T47D (cell line): ENCODE results near the gene MPC2.
A peak's percentile ranks its signal among the peaks of the same experiment; 100 is the strongest.
"Not testable (repeated sequence)": the region's sequence is repeated elsewhere in the genome, so short reads cannot be mapped to it uniquely, and the experiment has no call there.

Experiments used
- DNase-seq, 2 experiments: peaks; one replicate each; pipeline versions ENCODE4 v3.0.0 to v3.0.0-alpha.2; 2011 to 2012; ENCODE audit warnings: low read depth in 1 of 2, low spot score in 1 of 2
- JUND ChIP-seq: IDR thresholded peaks from 2 replicates; pipeline ENCODE4 v1.6.1; 2012; ENCODE audit warnings: low read depth
- in situ Hi-C: cut with HindIII; loops from 2 replicates; pipeline ENCODE4 v1.10.0; 2016; ENCODE audit warnings: low sequenced_read_pairs, low pct_unique_long_range_greater_than_20kb

MPC2 gene

DNA sequence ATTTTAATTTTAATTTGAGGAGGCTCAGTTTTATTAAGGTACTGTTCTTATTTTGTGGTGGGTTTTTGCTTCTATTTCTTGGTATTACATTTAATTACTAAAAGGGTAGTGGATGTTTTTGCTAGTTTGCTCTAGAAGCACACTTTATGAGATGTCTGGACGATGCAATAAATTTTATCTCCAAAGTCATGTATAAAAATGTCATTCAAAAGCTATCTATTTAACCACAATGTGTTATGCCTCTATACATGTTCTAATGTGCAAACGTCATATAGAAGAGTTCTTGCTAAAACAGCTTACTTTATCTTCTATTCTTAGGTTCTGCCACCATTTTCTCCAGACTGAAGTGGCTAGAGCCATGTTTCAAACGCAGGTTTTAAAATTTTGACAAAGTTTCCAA, 12.9 kb upstream of the MPC2 start:
- TF ChIP-seq JUND: no peak

DNA sequence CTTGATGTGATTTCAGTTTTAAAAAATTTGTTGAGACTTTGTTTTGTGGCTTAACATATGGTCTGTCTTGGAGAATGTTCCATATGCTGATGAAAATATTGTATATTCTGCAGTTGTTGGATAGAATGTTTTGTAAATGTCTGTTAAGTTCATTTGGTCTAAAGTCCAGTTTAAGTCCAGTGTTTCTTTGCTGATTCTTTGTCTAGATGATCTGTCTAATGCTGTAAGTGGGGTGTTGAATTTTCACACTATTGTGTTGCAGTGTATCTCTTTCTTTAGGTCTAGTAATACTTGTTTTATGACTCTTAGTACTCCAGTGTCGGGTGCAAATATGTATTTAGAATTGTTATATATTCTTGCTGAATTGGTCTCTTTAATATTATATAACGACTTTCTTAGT, 10.9 kb upstream of the MPC2 start:
- in situ Hi-C loops: no loop called here
- DNase-seq: no peak

More for the DNA sequence above, 12.9 kb upstream of the MPC2 start:
- DNase-seq: no peak
- in situ Hi-C loops: no loop called here

DNA sequence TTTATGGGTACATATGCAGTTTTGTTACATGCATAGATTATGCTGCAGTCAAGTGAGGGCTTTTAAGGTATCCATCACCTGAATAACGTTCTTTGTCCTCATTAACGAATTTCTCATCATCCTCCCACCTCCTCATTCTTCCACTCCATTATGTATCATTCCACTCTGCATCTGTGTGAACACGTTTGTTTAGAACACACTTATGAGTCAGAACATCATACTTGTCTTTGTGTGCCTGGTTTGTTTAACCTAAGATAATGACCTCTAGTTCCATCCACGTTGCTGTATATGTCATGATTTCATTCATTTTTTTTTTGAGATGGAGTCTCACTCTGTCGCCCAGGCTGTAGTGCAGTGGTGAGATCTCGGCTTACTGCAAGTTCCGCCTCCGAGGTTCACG, 6.7 kb upstream of the MPC2 start:
- no peak for DNase-seq
- TF ChIP-seq JUND: no peak
- in situ Hi-C loops: no loop called here

More for the DNA sequence above, 10.9 kb upstream of the MPC2 start:
- no peak for TF ChIP-seq JUND

DNA sequence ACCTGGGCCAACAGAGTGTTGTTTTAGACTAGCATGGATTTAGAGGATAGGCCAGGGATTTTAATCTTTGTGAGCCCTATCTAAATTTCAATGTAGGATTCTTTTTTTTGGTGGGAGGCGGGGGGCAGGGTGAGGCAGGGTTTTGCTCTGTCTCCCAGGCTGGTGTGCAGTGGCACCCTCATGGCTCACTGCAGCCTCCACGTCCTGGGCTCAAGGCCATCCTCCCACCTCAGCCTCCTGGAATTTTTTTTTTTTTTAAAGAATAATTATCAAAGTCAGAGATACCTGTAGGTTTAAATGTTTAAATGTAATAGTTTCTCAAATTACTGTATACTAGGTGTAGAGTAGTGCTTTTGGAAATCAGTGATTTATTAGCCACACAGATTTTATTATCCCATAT, 3.4 kb upstream of the MPC2 start:
- no peak for DNase-seq
- in situ Hi-C loops: no loop called here
- TF ChIP-seq JUND: no peak

DNA sequence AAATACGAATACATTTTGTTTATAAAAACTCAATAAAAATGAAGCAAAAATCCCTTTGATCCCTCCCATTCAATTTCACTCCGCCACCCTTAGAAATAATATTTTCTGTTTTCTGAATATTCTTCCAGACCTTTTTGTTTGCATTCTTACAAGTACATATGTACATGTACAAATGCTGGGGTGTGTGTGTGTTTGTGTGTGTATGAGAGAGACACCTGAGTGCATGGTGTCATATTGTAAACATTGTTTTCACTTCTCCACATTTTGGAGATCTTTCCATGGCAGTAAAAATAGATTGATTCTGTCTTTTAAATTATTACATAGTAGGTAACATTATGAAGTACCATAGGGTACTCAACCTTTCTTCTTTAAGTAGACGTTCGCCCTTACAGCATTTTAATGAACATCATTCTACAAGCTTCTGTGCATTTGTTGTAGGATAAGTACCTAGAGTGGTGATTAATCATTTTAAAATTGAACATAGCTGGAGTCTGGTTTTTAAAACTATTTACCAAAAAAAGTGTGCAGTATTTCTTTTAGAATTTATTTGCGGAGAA, 1.3 kb upstream of the MPC2 start:
- in situ Hi-C loops: no loop called here
- DNase-seq: peak in 1 of 2 experiments; percentile 18
- no peak for TF ChIP-seq JUND

DNA sequence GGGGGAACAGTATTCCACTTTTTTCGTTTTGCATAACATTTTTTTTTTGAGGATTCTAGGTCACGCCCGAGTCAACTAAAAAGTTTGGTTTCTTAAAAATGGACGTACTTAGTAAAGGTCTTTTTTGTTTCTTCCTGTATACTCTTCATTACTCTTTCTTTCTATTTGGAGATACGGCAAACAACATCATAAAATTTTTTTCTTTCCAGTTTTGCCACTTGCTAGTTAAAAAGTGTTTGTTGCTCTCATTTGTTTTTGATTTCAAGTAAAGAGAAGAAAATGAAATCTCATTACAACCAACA, 788 bp upstream of the MPC2 start:
- DNase-seq: no peak
- in situ Hi-C loops: no loop called here
- no peak for TF ChIP-seq JUND

DNA sequence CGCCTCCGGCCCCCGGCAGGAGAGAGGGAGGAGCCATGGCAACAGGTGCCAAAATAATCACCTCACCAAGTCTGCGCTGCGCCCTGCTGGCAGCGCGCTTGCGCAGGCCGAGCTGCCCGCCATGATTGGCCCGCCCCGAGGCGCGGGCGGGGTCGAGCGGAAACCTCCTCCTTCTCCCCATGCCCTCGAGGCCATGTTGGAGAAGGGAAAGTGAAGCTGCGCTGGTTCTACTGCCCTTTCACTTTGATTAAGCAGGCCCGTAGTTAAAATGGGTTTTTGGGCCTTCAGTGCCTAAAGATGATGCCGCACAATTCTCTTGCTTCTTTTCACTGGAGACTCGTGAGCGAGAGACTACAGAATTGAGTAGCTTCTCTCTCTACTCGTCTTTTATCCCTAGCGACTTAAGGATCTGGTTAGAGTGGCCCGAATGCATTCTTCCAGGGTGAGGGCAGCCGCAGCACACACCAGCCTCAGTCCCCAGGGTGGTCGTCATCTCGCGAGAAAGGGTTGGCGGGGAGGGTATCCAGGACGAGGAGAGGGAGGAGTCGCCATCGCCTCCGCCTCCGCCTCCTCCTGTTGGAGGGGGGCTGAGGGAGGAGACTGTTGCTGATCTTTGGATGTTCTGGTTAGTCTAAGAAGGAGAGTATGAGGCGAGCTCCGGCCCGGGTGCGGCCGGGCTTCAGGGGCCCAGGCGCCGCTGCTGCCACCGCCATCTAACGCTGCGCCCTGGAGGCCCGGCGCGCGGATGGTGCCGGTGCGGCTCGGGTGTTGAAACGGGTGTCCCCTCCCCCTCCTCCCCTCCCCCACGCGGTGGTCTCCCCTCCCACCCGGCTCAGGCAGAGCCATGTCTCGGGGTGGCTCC, 573 bp downstream of the MPC2 start, which contains the start of gene DCAF6:
Gene DCAF6, plus strand, starts transcription at position 616 of the 862 bp plus-strand sequence. Its CDS starts 229 bp downstream, at position 845.
- no peak for TF ChIP-seq JUND
- peak; percentile 98 to 99 for DNase-seq
- in situ Hi-C loops: no loop called here

DNA sequence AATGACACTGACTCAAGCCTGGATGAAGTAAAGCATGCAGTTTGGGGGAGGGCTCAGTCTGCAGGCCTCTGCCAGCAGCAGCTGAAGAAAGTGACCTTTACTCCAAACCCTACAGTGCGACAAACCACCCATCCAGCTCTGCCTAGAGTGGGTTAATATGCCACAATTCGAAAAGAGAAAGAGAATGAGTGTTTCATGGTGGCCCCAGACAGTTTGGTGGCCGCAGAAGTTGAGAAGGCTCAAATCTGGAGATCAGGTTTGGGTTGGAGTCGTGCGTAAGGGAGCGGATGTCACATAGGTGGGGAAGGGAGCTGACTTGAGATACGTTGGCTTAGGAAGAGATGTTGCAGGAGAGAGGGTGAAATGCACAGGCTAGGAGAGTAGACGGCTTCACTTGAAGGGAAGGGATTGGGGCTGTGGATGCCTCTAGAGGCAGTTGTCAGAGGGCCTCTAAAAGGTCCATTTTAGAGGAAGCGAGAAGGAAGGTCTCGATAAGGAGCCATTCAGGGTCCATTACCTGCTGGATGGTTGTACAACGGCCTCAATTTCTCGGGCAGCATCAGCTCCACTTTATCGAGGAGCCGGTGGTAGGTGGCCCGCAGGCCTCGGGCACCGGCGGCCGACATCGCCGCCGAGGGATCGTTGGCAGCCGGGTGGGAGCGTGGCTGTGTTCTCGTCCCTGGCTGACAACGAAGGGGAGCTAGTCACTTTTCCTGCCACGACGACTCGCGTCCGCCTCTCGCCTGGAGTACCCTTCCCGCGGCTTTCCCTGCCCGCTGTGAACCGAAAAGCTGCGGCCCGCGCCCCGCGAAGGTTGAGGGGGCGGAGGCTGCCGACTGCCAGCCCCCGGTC, 1.4 kb downstream of the MPC2 start:
- DNase-seq: peak; percentile 33 to 58
- in situ Hi-C loops: no loop called here
- no peak for TF ChIP-seq JUND

DNA sequence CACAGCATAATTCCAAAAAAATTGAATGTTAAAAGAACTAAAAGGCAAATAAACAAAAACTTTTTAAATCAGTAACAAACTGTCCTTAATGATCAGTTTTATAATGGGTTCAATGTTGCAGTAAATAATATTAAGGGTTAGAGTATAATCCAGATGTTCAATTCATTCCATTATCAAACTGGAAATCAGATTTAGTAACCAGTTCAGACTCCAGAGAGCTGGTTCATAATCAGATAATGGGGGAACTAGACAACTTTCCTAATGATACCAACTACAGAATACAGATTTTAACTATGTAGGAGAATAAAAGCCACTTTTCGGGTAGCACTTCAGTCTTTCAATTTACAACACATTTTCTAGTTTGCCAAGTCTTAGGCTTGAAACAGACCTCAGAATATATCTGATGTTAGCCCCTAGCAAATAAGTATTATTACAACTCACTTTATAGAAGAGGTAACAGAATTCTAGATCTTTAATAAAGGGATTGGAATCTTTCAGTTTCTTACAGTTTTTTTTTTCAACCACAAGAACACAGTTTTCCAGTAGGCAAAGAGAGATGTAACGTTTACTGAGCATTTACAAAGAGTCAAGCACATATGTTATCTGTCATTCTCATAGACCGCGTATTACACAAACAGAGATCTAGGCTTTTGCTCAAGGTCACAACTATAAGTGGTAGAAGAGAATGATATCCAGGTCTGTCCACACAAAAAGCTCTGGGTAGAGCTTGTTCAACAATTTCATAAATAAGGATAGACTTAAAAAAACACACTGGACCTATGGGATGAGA, 2.3 kb downstream of the MPC2 start:
- in situ Hi-C loops: no loop called here
- no peak for TF ChIP-seq JUND
- no peak for DNase-seq

DNA sequence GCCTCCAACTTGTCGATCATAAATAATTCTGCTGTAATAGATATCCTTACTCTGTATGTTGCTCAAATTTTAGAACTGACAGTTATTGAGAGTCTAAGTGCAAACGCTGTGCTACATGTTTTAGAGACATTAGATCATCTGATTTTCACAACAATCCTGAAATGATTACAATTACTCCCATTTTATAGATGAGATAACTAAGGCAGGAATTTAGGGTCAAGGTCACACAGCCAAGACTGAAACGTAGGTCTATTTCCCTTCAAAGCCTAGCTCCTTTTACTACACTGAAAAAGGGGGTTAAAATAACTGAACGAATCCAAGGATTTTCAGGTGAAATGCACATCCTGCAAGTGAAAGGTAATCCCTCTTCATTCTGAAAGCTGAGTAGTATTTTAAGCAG, 3.1 kb downstream of the MPC2 start:
- TF ChIP-seq JUND: no peak
- no peak for DNase-seq
- in situ Hi-C loops: no loop called here

DNA sequence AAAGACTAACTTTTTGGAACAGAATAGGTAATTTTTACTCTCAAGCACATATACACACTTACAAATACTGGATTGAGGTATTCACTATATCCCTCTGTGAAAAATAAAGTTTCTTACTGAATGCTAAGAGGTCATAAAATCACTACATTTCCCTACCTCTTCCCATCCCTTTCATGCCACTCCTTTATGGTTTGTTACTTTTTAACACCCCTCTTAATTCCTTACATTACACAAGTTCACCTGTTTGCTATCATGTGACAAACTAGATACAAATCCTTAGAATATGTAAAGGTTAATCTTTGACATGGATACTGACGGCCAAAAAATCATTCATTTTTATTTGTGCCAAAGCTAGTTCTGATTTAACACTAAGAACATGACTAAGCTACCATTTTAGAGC, 7.1 kb downstream of the MPC2 start:
- in situ Hi-C loops: no loop called here
- TF ChIP-seq JUND: no peak
- DNase-seq: no peak

DNA sequence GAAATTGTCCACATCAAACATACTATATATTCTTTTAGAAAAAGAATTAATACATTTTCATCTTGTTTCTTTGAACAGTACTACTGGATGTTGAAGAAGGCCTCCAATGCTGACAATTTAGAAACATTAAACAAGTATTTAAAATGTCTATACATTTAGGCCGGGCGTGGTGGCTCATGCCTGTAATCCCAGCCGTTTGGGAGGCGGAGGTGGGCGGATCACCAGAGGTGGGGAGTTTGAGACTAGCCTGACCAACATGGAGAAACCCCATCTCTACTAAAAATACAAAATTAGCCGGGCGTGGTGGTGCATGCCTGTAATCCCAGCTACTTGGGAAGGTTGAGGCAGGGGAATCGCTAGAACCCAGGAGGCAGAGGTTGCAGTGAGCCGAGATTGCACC, 8.0 kb downstream of the MPC2 start:
- in situ Hi-C loops: not testable (repeated sequence)

DNA sequence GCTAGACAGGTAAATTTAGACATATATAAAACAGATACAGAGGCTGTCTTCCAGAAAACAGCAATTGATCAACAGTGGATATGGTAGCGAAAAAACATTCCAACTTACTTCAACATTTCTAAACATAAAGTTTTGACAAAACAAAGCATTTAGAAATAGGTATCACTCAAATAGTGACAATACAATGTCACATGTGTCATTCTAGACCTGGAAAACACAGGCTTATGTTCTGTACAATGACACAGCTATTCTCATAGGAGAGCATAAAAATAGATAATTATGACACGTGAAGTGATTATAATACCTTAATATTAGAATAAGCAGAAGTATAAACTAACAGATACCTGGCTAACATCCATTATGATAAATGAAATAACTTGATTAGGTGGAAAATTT, 8.4 kb downstream of the MPC2 start:
- in situ Hi-C loops: no loop called here
- TF ChIP-seq JUND: no peak
- DNase-seq: no peak

More for the DNA sequence above, 8.0 kb downstream of the MPC2 start:
- DNase-seq: not testable (repeated sequence)
